Fibroblast of mammary gland (primary cell): ENCODE measurements around the gene SLC2A6.

Experiments used
- DNase-seq: peaks from one replicate; pipeline ENCODE4 v3.0.0-alpha.2; 2010; ENCODE audit warnings: low read depth
- H3K4me3 ChIP-seq: 2 replicates; pipeline ENCODE4 v1.5.1; 2011; ENCODE audit warnings: low read depth, mild to moderate bottlenecking, low read length, moderate library complexity; ENCODE audit not compliant: control insufficient read depth
- CTCF ChIP-seq: conservative IDR thresholded peaks from 2 replicates; pipeline ENCODE4 v1.5.1; 2011; ENCODE audit warnings: low read depth, low read length, inconsistent platforms; ENCODE audit not compliant: control insufficient read depth, insufficient read depth

The SLC2A6 gene

DNA sequence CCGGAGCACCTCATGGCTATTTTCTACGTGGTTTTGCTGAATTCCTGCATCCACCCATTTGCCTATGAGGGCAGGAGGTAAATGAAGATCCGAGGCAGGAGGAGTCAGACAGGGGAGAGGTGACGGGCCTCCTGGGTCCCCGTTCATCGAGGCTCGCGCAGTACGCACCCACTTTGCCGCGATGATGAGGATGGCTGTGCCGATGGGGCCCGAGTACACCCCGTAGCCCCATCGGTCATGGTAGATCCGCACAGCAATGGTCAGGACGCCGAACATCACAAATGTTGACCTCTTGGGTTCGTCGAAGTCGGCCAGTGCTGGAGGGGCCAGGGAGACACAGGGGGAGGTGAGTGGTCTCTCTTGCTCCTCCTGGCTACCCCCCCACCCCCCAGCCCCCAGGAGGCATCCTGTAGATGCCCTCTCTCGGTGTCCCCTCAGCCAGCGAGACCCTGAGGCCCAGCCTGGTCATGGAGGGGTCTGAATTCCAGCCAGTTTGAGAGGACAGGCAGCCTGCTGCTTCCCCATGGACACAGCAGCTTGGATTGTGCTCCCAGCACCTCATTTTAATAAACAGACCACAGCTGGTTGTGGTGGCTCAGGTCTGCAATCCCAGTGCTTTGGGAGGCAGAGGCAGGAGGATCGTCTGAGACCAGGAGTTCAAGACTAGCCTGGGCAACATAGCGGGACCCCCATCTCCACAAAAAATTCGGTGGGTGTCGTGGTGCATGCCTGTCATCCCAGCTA lies 40.0 kb upstream of the SLC2A6 start:
- no peak overlapping the region for H3K4me3 ChIP-seq
- TF ChIP-seq CTCF: no peak
- no peak for DNase-seq

GRCh38 chr9:133518200-133518599 lies 39.3 kb upstream of the SLC2A6 start:
- no peak overlapping the region for H3K4me3 ChIP-seq
- DNase-seq: no peak
- no peak for TF ChIP-seq CTCF

- H3K4me3 ChIP-seq: no peak overlapping the region
- no peak for TF ChIP-seq CTCF
These were observed 38.8 kb upstream of the SLC2A6 start for GRCh38 chr9:133517711-133518110.

DNA sequence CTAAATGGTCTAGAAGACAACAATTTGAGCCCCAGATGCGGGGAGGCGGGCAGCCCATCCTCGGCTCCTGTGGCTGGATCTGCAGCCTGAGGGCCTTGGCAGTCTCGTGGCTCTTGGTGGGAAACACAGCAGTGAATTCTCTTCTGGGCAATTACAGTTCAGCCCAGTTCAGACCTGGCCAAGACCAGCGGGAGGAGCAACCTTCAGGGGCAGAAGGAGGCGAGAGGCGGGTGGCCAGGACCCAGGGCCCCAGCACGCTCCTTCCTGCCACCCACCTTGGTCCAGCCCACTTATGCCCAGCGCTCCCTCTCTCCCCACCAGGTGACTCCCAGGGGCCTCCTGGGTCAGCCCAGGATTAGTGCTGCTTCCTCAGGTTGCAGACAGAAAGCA lies 38.1 kb upstream of the SLC2A6 start:
- no peak for TF ChIP-seq CTCF
- no peak for DNase-seq
- no peak overlapping the region for H3K4me3 ChIP-seq

More at GRCh38 chr9:133517711-133518110, 38.8 kb upstream of the SLC2A6 start:
- DNase-seq: no peak

GRCh38 chr9:133516256-133516960 lies 37.5 kb upstream of the SLC2A6 start:
- DNase-seq: no peak
- no peak overlapping the region for H3K4me3 ChIP-seq
- no peak for TF ChIP-seq CTCF

- no peak overlapping the region for H3K4me3 ChIP-seq
- no peak for TF ChIP-seq CTCF
- no peak for DNase-seq
These were observed 36.8 kb upstream of the SLC2A6 start for GRCh38 chr9:133515615-133516255.
